Measurements from ENCODE around the gene MITF.

MITF gene

GRCh38 chr3:69842351-69842750, 103.1 kb downstream of the MITF start:
- no peaks in the 10 kb centered on the region for H3K27me3 ChIP-seq (ENCODE audit: control insufficient read depth in 1 of 2, insufficient read depth in 1 of 2, low read length in 2 of 2)
- H3K18ac ChIP-seq (ENCODE audit: low read depth in 1 of 2, low read length in 2 of 2): no peak overlapping the region
- H2AK5ac ChIP-seq (ENCODE audit: low read length, severe bottlenecking): no peak overlapping the region
- no peak overlapping the region for H2BK12ac ChIP-seq (ENCODE audit: low read length in 2 of 2)
- H4K8ac ChIP-seq (ENCODE audit: low read length): no peak overlapping the region
- no peak overlapping the region for H3K9ac ChIP-seq (ENCODE audit: low read length)
- no peak overlapping the region for H3K27ac ChIP-seq (ENCODE audit: low read length, poor library complexity, severe bottlenecking)
- no peak overlapping the region for H2AFZ ChIP-seq (ENCODE audit: low read depth, low read length)
- H3K79me1 ChIP-seq (replicated peaks; ENCODE audit: low read length, poor library complexity, severe bottlenecking): peaks cover 24% of the 10 kb centered on the region
- H4K91ac ChIP-seq (ENCODE audit: low read length): no peak overlapping the region
- H3K23ac ChIP-seq (ENCODE audit: low read length in 2 of 2): no peak overlapping the region
- H3K4ac ChIP-seq (ENCODE audit: low read depth in 1 of 2, low read length in 2 of 2): no peak overlapping the region
- no peaks in the 10 kb centered on the region for H3K9me3 ChIP-seq (ENCODE audit: control insufficient read depth, low read length)
- no peak overlapping the region for H2BK15ac ChIP-seq (ENCODE audit: low read depth, poor library complexity, severe bottlenecking)
- peaks cover 4% of the 10 kb centered on the region for H3K4me1 ChIP-seq (ENCODE audit: control insufficient read depth, insufficient read depth, low read depth, low read length)
- H2BK5ac ChIP-seq (ENCODE audit: low read depth, low read length, poor library complexity, severe bottlenecking): no peak overlapping the region
- H3K4me3 ChIP-seq (ENCODE audit: insufficient read depth in 1 of 2, low read depth in 1 of 2, low read length in 2 of 2): no peak overlapping the region
- H3K4me2 ChIP-seq (ENCODE audit: low read length, poor library complexity, severe bottlenecking): no peak overlapping the region
- no peak overlapping the region for H2BK120ac ChIP-seq (ENCODE audit: low read depth, low read length)
- no peak overlapping the region for H3K14ac ChIP-seq (ENCODE audit: low read length in 2 of 2)
- H3K36me3 ChIP-seq (ENCODE audit: control insufficient read depth in 1 of 2, insufficient read depth in 2 of 2, low read depth in 1 of 2, low read length in 2 of 2): no peaks in the 10 kb centered on the region
- 72% methylated on average over 4 of the region's 5 CpGs for WGBS
- DNase-seq: no peak

DNA sequence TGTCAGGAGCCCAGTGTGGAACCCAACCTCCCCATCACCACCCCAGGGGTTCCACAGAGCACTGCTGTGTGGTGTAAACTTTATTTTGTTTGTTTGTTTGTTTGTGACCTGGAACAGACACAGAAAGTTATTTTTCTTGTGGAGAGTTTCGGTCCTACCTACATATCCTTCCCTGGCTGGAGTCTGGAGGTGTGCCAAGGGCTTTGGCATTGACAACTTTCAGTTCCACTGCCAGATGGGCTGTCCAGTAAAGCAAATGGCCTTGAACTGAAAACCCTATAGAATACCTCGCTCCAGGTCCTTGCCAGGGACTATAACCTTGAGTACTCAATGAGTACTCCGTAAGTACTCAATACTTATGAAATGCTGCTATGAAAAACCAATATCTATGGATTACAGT, 103.5 kb downstream of the MITF start:
- H3K36me3 ChIP-seq (ENCODE audit: control insufficient read depth in 1 of 2, insufficient read depth in 2 of 2, low read depth in 1 of 2, low read length in 2 of 2): no peaks in the 10 kb centered on the region
- 96% methylated on average over 1 of the region's 3 CpGs for WGBS

GRCh38 chr3:69844706-69845105, 105.4 kb downstream of the MITF start:
- Histone ChIP-seq H2BK5ac (ENCODE audit: low read depth, low read length, poor library complexity, severe bottlenecking) (no peak overlapping the region), H3K4me1 (ENCODE audit: control insufficient read depth, insufficient read depth, low read depth, low read length) (peaks cover 4% of the 10 kb centered on the region), H3K9me3 (ENCODE audit: control insufficient read depth, low read length) (no peaks in the 10 kb centered on the region), H2BK120ac (ENCODE audit: low read depth, low read length) (no peak overlapping the region), H3K4me3 (ENCODE audit: insufficient read depth in 1 of 2, low read depth in 1 of 2, low read length in 2 of 2) (no peak overlapping the region), H2AK5ac (ENCODE audit: low read length, severe bottlenecking) (no peak overlapping the region), H2BK15ac (ENCODE audit: low read depth, poor library complexity, severe bottlenecking) (no peak overlapping the region), H4K8ac (ENCODE audit: low read length) (no peak overlapping the region), H3K23ac (ENCODE audit: low read length in 2 of 2) (no peak overlapping the region), H3K27ac (ENCODE audit: low read length, poor library complexity, severe bottlenecking) (no peak overlapping the region), H3K4me2 (ENCODE audit: low read length, poor library complexity, severe bottlenecking) (no peak overlapping the region), H3K14ac (ENCODE audit: low read length in 2 of 2) (no peak overlapping the region), H3K4ac (ENCODE audit: low read depth in 1 of 2, low read length in 2 of 2) (no peak overlapping the region), H3K18ac (ENCODE audit: low read depth in 1 of 2, low read length in 2 of 2) (no peak overlapping the region), H3K36me3 (ENCODE audit: control insufficient read depth in 1 of 2, insufficient read depth in 2 of 2, low read depth in 1 of 2, low read length in 2 of 2) (no peaks in the 10 kb centered on the region), H3K27me3 (ENCODE audit: control insufficient read depth in 1 of 2, insufficient read depth in 1 of 2, low read length in 2 of 2) (no peaks in the 10 kb centered on the region), H4K91ac (ENCODE audit: low read length) (no peak overlapping the region), H3K79me1 (replicated peaks; ENCODE audit: low read length, poor library complexity, severe bottlenecking) (peaks cover 26% of the 10 kb centered on the region), H2AFZ (ENCODE audit: low read depth, low read length) (no peak overlapping the region), H3K9ac (ENCODE audit: low read length) (no peak overlapping the region), H2BK12ac (ENCODE audit: low read length in 2 of 2) (no peak overlapping the region)
- no peak for DNase-seq
- 67% methylated on average over 1 of the region's 1 CpG for WGBS

More for the DNA sequence above, 103.5 kb downstream of the MITF start:
- Histone ChIP-seq H3K9ac (ENCODE audit: low read length) (no peak overlapping the region), H3K14ac (ENCODE audit: low read length in 2 of 2) (no peak overlapping the region), H3K23ac (ENCODE audit: low read length in 2 of 2) (no peak overlapping the region), H3K4me3 (ENCODE audit: insufficient read depth in 1 of 2, low read depth in 1 of 2, low read length in 2 of 2) (no peak overlapping the region), H3K4me2 (ENCODE audit: low read length, poor library complexity, severe bottlenecking) (no peak overlapping the region), H2BK120ac (ENCODE audit: low read depth, low read length) (no peak overlapping the region), H3K9me3 (ENCODE audit: control insufficient read depth, low read length) (no peaks in the 10 kb centered on the region), H3K4me1 (ENCODE audit: control insufficient read depth, insufficient read depth, low read depth, low read length) (peaks cover 4% of the 10 kb centered on the region), H2BK5ac (ENCODE audit: low read depth, low read length, poor library complexity, severe bottlenecking) (no peak overlapping the region), H2AK5ac (ENCODE audit: low read length, severe bottlenecking) (no peak overlapping the region), H2BK12ac (ENCODE audit: low read length in 2 of 2) (no peak overlapping the region), H3K27me3 (ENCODE audit: control insufficient read depth in 1 of 2, insufficient read depth in 1 of 2, low read length in 2 of 2) (no peaks in the 10 kb centered on the region), H3K79me1 (replicated peaks; ENCODE audit: low read length, poor library complexity, severe bottlenecking) (peaks cover 28% of the 10 kb centered on the region), H2BK15ac (ENCODE audit: low read depth, poor library complexity, severe bottlenecking) (no peak overlapping the region), H4K91ac (ENCODE audit: low read length) (no peak overlapping the region), H3K18ac (ENCODE audit: low read depth in 1 of 2, low read length in 2 of 2) (no peak overlapping the region), H2AFZ (ENCODE audit: low read depth, low read length) (no peak overlapping the region), H3K27ac (ENCODE audit: low read length, poor library complexity, severe bottlenecking) (no peak overlapping the region), H3K4ac (ENCODE audit: low read depth in 1 of 2, low read length in 2 of 2) (no peak overlapping the region), H4K8ac (ENCODE audit: low read length) (no peak overlapping the region)
- no peak for DNase-seq

DNA sequence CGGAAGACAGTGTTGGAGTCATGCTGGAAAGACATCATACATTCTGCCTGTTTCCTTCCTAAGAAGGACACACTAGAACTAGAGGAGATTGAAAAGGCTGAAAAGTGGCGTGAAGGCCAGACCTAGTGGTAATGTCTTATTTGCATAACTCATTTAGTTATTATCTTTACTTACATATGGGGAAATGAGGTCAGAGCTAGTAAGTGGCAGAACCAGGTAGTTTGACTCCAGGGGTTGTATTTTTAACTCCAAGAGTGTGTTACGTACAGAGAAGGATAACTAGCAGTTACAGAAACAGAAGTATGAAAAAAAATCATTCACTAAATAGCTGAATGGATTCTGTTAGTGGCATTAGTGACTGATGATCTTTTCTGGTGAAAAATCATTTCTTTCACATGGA, 108.0 kb downstream of the MITF start:
- no peak for DNase-seq
- no peak overlapping the region for H4K8ac ChIP-seq (ENCODE audit: low read length)
- no peak overlapping the region for H2BK5ac ChIP-seq (ENCODE audit: low read depth, low read length, poor library complexity, severe bottlenecking)
- no peak overlapping the region for H4K91ac ChIP-seq (ENCODE audit: low read length)
- H2BK12ac ChIP-seq (ENCODE audit: low read length in 2 of 2): no peak overlapping the region
- no peak overlapping the region for H3K14ac ChIP-seq (ENCODE audit: low read length in 2 of 2)
- no peak overlapping the region for H3K9ac ChIP-seq (ENCODE audit: low read length)
- H2AK5ac ChIP-seq (ENCODE audit: low read length, severe bottlenecking): no peak overlapping the region
- no peak overlapping the region for H3K4ac ChIP-seq (ENCODE audit: low read depth in 1 of 2, low read length in 2 of 2)
- no peaks in the 10 kb centered on the region for H3K36me3 ChIP-seq (ENCODE audit: control insufficient read depth in 1 of 2, insufficient read depth in 2 of 2, low read depth in 1 of 2, low read length in 2 of 2)
- peaks cover 6% of the 10 kb centered on the region for H3K4me1 ChIP-seq (ENCODE audit: control insufficient read depth, insufficient read depth, low read depth, low read length)
- peaks cover 25% of the 10 kb centered on the region for H3K79me1 ChIP-seq (replicated peaks; ENCODE audit: low read length, poor library complexity, severe bottlenecking)
- H3K4me3 ChIP-seq (ENCODE audit: insufficient read depth in 1 of 2, low read depth in 1 of 2, low read length in 2 of 2): no peak overlapping the region
- H3K4me2 ChIP-seq (ENCODE audit: low read length, poor library complexity, severe bottlenecking): no peak overlapping the region
- H2AFZ ChIP-seq (ENCODE audit: low read depth, low read length): no peak overlapping the region
- H3K27ac ChIP-seq (ENCODE audit: low read length, poor library complexity, severe bottlenecking): no peak overlapping the region
- H3K9me3 ChIP-seq (ENCODE audit: control insufficient read depth, low read length): no peaks in the 10 kb centered on the region
- H3K18ac ChIP-seq (ENCODE audit: low read depth in 1 of 2, low read length in 2 of 2): no peak overlapping the region
- no peak overlapping the region for H2BK15ac ChIP-seq (ENCODE audit: low read depth, poor library complexity, severe bottlenecking)
- no peaks in the 10 kb centered on the region for H3K27me3 ChIP-seq (ENCODE audit: control insufficient read depth in 1 of 2, insufficient read depth in 1 of 2, low read length in 2 of 2)
- 100% methylated on average over 1 of the region's 3 CpGs for WGBS
- H3K23ac ChIP-seq (ENCODE audit: low read length in 2 of 2): no peak overlapping the region
- no peak overlapping the region for H2BK120ac ChIP-seq (ENCODE audit: low read depth, low read length)
